Fibroblast of gingiva (primary cell): ENCODE measurements around the gene SLC2A9.
"Not testable (repeated sequence)": the region's sequence is repeated elsewhere in the genome, so short reads cannot be mapped to it uniquely, and the experiment has no call there.

ENCODE experiments used
- DNase-seq: peaks from one replicate; pipeline ENCODE4 v3.0.0-alpha.2; 2011; ENCODE audit warnings: low read depth

Gene SLC2A9

DNA sequence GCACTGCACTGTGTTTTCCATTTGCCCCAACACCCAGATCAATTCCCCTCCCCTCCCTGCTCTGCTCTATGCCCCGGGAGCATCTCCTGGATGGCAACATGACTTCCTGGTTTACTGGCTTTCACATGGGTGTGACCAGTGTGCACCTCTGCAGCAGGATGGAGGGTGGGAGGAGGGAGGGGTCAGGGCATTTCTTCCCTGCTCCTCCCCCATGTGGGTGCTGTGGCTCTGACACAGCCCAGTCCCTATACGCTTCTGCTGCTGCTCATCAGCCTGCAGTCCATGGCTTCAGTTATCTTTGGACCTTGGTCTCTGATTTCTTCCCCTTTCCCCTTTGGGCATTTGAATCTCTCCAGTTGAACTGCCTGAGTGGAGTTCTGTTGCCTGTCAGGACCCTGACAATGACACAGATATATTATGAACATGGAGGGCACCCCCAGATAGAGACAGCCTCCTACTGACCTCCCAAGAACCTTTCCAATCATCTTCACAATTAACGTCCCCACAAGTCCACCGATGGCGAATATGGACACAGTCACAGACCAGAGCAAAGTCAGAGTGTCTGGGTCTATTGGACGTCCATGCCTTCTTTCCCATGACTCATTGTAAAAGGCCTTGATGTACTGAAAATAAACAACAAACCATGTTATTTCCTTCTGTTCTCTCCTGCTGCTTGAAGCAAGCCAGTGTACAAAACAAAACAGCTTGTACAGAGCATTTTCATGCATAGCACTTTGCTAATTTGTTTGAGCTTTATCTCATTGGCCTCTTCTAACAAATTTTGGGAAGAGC, 24.8 kb downstream of the SLC2A9 start:
- DNase-seq = peak; percentile 16

DNA sequence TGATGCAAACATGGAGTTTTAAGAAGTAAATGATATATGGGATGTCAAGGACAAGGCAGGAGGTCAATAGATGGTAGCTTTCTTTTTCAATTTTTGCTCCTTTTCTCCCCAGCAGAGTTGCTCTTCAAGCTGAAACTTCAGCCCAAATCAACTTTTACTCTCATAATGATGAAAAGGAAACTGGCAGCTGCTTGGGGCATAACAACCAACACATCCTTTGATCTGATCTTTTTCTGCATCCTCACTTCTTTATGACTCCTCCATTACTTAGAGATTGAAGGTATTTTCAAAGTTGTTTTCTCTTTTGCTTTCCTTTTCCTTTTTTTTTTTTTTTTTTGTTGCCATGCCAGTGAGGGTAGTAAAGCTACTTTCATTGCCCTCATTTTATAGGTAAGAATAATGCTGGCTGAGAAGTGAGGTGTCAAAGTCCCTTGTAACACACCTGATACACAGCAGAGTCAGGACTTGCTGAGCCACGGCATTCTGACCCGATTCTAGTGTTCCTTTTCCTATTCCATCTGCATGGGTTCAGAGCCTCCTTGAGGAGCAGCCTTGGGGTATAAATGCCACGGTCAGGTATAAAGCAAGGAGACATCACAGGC, 26.9 kb downstream of the SLC2A9 start:
- no peak for DNase-seq

DNA sequence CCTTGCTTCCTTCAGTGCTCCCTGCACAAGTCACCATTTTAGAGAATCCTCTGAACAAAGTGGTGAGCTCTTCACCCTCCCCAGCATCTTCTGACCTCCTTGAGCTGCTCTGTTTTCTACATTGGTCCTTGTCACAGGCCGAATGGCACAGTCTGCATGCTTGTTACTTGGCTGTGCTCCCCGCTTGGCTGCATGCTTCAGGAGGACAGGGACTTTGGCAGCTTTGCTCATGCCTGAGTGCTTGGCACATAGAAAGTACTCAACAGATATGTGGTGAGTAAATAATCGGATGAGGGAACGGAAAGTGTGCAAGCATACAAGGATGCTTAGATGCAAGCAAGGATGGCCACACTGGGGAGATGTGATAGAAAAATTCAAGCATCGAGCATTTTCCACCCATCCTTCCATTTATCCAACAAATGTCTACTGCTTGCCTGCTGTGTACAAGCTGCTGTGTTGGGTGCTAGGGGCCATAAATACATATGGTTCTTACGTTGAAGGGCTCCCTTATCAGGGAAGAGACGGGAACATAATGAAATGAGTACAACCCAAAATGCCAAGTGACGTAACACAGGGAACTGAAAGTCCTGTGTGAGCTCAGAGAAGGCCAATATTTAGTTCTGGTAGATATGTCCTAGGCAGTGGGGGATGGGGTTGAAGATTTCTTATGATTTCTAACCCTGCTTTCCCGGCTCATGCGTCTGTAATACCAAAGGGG, 31.2 kb downstream of the SLC2A9 start:
- no peak for DNase-seq

DNA sequence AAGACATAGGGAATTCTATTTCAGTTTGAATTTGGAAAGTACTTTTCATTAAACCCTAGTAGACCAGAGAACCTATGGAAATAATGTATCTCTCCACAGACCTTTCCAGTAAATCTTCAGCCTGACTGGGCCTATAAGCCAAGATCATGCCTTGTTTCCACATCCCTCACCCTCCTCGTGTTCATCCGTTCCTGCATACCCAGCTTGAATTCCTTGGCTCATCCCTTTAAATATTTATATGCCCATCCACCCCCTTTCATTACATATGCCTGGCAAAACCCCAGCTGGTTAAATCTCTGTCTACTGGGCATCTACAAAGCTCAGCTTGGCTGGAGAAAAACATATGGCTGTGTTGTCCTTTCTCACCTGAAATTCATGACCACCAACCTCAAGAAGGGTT, 32.4 kb downstream of the SLC2A9 start:
- DNase-seq = peak; percentile 11

DNA sequence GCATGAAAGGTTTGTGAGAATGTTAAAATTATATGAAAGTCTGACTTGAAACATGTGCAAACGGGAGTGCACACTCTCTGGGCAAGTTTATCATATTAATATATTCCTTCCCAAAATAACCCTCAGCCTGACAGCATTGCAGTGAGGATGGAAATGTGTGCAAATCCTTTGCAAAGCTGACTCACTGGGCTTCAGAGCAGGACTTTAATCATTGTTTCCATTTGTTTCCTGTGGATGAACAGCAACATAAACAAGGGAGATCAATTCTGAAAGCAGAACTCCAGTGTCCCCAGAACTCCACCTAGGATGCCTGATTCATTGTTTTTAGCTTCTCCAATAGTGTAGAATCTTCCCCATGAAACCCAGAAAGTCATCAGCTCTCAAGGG, 32.9 kb downstream of the SLC2A9 start:
- DNase-seq = peak; percentile 9

DNA sequence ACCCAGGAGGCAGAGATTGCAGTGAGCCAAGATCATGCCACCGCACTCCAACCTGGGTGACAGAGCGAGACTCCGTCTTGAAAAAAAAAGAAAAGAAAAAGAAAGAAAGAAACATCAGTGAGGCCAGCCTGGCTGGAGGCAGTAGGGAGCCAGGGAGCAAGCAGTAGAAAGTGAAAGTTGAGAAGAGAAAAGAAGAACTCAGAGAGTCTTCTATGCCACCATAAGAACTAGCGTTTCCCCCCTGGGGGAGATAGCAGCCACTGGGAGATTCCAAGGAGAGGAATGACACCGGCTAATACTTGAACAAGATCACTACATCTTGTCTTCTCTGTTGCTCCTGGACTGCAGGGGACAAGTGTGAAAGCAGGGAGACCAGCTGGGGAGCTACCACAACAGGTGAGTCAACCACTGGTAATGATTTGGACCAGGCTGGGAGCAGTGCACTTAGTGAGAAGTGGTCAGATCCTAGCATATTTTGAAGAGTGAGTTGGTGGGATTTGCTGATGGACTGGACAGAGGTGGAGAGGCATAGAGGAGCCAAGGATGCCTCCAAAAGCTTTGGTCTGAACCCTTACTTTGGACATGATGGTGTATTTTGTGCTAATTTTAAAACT, 33.4 kb downstream of the SLC2A9 start:
- DNase-seq = no peak

DNA sequence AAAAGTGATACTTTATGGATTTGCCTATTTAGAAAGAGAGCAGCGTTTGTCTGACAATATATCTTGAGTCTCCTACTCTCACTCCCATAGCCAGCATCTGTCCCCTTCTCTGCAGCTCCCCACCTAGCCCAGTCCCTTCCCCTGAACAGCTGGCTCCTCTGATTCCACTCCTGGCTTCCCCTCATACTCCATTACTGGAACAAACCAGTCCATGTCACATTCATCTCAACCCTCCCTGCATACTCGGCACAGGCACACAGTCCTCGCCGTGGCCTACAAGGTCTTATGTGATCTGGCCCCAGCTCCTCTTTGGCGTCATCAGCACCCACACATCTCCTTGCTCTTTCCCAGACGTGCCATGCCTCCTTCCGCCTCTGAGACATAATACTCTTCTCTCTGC, 36.7 kb downstream of the SLC2A9 start:
- DNase-seq = no peak

DNA sequence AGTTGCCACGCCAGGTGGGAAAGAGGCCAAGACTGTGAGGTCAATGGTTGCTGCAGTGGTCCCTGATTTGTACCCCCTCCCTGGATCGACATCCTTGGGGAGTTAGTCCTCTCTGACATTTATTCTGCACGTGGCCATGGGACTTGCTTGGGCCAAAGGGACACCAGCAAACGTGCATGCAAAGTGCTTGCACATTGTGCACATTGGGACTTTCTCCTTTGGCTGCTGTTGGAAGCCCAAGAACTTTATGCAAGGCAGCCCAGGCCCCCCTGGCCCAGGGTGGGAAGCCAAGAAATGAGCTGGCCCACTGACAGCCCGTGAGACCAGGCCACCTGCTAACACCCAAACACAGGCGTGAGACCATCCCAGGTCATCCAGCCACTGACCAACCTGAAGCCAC, 38.1 kb downstream of the SLC2A9 start:
- DNase-seq = no peak

DNA sequence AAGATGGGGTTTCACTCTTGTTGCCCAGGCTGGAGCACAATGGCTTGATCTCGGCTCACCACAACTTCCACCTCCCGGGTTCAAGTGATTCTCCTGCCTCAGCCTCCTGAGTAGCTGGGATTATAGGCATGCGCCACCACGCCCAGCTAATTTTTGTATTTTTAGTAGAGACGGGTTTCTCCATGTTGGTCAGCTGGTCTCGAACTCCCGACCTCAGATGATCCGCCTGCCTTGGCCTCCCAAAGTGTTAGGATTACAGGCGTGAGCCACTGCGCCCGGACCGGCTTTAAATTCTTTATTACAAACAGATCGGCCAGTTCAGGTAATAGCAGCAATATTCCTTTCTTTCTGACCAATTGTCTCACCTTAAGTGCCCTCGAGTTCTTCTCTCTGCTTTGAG, 39.4 kb downstream of the SLC2A9 start:
- not testable (repeated sequence) for DNase-seq

DNA sequence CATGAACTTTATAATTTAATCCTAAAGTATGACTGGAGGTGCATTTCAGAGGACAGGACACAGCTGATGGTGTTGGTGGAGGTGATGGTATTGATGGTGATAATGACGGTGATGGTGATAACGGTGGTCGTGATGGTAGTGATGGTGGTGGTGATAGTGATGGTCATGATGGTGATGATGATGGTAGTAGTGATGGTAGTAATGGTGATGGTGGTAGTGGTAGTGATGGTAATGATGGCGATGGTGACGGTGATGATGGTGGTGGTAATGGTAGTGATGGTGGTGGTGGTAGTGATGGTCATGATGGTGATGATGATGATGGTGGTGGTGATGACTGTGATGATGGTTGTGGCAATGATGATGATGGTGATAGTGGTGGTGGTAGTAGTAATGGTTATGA, 40.4 kb downstream of the SLC2A9 start:
- DNase-seq = no peak

DNA sequence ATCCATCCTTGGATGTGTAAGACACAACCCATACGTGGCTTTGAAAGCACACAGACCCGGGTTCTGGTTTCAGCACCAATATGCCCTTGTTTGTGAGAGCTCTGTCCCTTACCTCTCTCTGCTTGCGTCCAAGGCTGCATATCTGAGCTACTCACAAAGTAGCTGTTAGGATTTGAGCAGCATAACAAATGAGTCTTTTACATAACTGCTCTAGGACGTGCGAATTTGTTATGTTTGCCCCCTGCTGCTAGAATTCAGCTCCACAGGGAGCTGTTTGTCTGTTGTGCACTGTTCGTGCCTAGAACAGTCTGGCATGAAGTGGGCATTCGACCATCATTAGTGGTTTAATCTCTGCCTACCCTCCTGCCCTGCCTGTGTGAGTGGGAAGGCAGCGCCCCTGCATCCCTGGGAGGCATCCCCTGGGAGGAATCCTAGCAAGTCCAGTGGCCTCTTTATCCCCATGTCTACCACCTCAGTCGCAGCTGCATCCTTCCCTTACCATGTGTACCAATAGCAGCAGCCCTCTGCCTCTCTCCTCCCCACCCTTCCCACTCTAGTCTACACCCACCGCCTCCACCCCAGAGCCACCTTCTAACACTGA, 42.1 kb downstream of the SLC2A9 start:
- no peak for DNase-seq

DNA sequence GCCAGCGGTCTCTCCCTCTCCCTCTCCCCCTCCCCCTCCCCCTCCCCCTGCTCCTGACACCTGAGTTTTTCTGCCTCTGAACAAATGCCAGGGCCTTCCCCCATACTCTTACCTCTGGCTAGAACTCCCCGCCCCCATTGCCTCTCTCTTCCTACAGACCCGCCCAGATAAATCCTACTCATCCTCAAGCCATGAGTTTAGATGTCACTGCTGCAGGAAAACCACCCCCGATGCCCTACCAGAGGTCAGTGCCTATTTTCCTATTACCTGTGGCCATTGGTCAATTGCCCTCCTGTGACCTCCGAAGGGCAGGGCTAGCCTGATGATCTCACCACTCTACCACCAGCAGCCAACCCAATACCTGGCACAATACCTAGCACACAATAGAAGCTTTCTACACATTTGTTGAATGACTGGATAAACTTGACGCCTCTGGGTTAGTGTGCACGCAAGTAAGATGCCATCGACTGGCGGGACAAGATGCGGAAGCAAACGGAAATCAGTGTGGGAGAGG, 43.7 kb downstream of the SLC2A9 start:
- no peak for DNase-seq

DNA sequence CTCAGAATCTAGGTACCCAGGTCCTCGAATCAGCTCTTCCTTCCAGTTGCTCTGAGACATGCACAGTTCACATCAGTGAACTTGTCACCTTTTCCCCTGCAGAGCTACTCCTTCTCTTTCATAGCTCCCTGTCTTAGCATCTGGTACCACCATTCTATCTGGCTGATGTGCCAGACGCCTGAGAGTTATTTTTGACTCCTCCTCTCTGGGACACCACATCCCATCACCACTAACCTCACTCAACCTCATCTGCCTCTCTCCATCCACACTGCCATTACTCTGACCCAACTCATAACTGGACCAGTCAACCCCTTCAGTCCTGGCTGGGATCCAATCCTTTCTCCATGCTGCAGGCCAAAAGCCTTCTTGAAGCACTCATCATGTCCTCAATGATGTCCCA, 44.5 kb downstream of the SLC2A9 start:
- no peak for DNase-seq

DNA sequence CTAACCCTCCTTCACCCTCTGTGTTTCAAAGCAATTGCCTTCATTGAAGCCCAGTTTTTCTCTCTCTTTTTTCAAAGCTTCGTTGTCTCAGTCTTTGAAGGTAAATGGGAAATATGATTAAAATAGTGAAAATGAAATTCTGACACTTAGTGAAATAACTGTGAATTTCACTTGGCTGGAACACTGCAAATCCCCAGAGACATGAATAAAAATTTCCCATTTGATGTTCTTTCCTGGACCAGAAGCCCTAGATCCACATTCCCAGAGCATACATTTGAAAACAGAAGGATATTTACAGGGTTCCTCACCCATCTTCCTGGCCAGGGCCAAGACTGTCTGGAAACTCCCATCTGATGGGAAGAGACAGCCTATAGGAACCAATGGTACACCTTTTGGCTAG, 45.0 kb downstream of the SLC2A9 start:
- no peak for DNase-seq

DNA sequence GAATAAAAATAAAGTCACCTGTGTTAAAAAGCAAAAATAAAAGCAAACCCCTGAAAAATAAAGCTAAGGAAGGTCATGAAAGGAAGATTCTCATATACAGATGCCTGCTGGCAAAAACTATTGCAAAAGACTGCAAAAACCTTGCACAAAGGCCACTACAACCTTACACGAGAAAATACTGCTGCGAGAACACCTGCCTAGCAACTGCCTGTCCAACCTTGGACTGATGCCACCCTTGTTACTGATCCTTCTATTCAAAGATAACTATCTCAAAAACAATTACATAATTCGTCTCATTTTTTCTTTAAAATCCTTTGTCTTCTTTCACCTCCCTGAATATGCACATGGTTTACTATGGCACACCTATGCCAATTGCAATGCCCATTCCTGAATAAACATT, 49.6 kb downstream of the SLC2A9 start:
- no peak for DNase-seq

DNA sequence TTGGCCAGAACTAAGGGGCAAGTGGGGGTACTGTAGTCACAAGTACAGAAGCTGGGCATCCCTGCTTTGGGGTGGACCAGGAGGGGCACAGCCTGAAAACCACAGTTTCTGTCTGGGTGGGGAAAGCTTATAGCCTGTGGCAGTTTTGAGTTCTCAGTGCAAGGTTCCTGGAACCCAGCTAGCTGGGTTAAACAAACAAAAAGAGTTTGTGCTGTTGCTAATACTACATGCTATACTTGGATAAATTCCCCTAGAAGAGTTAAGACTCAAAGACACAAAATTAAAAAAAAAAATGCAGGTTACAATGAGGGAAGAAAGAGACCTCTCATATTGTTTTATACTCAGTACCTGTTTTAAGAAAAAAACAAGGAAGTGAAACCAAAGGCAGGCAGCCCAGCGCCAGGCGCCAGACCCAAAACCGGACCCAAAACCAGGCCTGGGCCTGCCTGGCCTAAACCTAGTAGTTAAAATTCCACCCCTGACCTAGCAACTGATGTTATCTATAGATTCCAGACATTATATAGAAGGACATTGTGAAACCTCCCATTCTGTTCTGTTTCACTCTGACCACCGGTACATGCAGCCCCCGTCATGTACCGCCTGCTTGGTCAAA, 50.8 kb downstream of the SLC2A9 start:
- DNase-seq = no peak

DNA sequence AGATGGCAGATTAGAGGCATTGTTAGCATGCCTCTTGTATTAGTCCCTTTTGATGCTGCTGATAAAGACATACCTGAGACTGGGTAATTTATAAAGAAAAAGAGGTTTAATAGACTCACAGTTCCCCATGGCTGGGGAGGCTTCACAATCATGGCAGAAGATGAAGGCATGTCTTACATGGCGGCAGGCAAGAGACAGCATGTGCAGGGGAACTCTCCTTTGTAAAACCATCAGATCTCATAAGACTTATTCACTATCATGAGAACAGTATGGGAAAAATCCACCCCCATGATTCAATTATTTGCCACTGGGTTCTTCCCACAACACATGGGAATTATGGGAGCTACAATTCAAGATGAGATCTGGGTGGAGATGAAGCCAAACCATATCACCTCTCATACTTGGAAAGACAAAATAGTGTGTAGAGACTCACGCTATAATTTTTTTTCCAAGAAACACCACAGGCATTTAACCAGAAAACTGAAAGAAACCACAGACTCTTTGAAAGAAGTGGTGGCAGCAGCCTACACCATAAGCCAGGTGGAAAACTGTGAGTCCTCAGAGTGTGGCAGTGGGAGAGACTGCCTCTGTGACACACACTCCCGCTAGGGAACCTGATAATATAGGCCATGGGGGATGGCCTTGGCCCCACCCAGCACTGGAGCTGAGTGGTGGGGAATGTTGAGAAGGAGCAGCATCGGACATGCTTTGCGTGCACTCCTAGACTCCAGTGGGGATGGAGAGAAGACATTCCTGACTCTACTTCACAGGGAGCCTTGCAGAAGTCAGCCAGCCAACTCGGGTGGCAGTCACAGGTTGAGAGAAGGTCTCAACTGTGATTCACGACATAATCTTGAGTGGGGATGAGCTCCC, 51.5 kb downstream of the SLC2A9 start:
- no peak for DNase-seq

DNA sequence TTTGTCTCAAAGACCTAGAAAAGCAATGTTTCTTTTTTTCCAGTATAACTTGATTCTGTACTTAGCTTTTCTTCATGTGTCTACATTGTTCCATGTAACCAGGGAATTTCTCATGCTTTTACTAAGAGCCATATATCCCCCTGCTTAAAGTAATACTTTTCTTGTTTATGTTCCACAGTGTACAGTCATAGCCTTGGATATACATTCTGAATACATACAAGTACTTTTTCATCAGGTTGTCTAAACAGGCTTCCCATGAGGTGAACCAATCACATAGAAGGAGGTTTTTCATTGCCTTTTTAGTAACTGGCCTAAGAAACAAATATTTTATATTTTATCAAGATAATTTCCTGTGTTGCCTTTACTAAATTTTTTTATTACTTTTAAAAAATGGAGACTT, 52.8 kb downstream of the SLC2A9 start:
- DNase-seq = no peak

DNA sequence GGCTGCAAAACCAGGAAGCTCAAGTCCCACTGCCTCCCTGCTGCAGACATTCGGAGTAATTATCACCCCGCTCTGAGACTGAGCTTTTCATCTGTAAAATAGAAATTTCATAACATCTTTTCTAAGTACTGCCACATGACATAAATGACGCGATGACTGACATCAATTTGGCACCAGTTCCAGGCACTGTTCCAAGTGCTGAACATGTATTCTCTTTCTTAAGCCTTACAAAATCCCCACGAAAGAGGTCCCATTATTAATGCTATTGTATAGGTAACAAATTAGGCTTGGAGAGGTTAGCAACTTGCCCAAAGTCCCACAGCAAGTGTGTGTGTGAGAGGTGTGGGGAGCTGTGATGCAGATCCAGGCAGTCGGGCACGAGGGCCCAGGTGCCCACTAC, 56.4 kb downstream of the SLC2A9 start:
- DNase-seq = no peak

DNA sequence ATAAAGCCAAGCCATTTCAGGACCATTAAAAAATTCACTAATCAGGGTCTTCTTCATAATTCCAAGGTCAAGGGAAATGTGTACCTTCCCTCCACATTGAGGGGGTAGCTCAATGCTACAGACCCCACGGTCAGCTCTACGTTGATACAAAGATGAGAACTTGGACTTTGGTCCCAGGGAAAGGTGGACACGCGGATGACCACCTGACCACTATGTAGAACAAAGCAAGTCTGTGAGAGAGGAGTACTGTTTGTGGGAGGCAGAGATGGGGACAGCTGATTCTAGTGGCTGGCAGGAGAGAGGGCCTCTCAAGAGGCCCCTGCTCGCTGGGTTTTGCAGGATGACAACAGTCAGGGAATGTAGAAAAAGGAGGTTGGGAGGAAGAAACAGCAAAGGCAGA, 58.0 kb downstream of the SLC2A9 start:
- no peak for DNase-seq
